H1 (cell line): Measurements from ENCODE around the gene SOX8. TPM values are rescaled to one million over a fixed set of nuclear protein-coding genes. Genes with fewer than 3 reads are reported as not detected.

Experiments used
- CBX5 ChIP-seq: fragments of 300-800, 300-1000 bp; sonication (generic); IDR thresholded peaks from 2 replicates; pipeline ENCODE4 v1.7.1; 2016; ENCODE audit warnings: antibody characterized with exemption, low read length, low read depth
- GTF2F1 ChIP-seq: IDR thresholded peaks from 2 replicates; pipeline ENCODE4 v1.6.1; 2012; ENCODE audit warnings: low read depth, low read length, improper control_type of control experiment, borderline replicate concordance
- HDAC6 ChIP-seq: IDR thresholded peaks from one replicate; pipeline ENCODE4 v1.7.1; 2012; ENCODE audit warnings: low read depth, mild to moderate bottlenecking, inconsistent platforms, low read length, moderate library complexity
- KDM5A ChIP-seq: fragments of 200-600 bp; IDR thresholded peaks from 2 replicates; pipeline ENCODE4 v1.7.1; 2012; ENCODE audit warnings: mild to moderate bottlenecking, low read length, inconsistent platforms, mixed read lengths
- NRF1 ChIP-seq: IDR thresholded peaks from 2 replicates; pipeline ENCODE4 v1.6.1; 2011; ENCODE audit warnings: mild to moderate bottlenecking, low read depth, low read length, improper control_type of control experiment
- PHF8 ChIP-seq: fragments of 200-600 bp; sonication (generic); conservative IDR thresholded peaks from 2 replicates; pipeline ENCODE4 v1.7.1; 2012; ENCODE audit warnings: low read depth, mild to moderate bottlenecking, inconsistent platforms, low read length, moderate library complexity
- POU5F1 ChIP-seq: IDR thresholded peaks from 2 replicates; pipeline ENCODE4 v1.6.1; 2011; ENCODE audit warnings: low read depth, mild to moderate bottlenecking, low read length, moderate library complexity
- SIX5 ChIP-seq: IDR thresholded peaks from 2 replicates; pipeline ENCODE4 v1.6.1; 2011; ENCODE audit warnings: mild to moderate bottlenecking, low read depth, low read length
- polyA plus RNA-seq, 7 experiments: library from polyadenylated mRNA; depleted of rRNA in 3 of 7; stranded (reverse) in 5 of 7; unstranded in 2 of 7; fragments of >200 nt in 5 of 7; fragments of 200-250 nt in 2 of 7; gene quantifications; 1 replicate in 5 of 7; 2 replicates in 1 of 7; 4 replicates in 1 of 7; pipeline versions ENCODE4 v1.2.1 to v1.2.3, GENCODE V29; 2011 to 2013; ENCODE audit warnings: missing spikeins in 2 of 7, mixed read lengths in 2 of 7
- total RNA-seq: library from RNA; stranded (reverse); fragmentation: NEBNext Ultra II Directional; extraction: Animal tissue kit (Norgen Biotek cat#: 25700); gene quantifications from 2 replicates; pipeline ENCODE4 v1.2.1, GENCODE V29; 2021
- TF ChIP-seq, protein P1 (sequence below): fragments of 300-600 bp; sonication (generic); IDR thresholded peaks from 2 replicates; pipeline ENCODE4 v1.7.1; 2012; ENCODE audit warnings: low read length, moderate library complexity, mild to moderate bottlenecking, inconsistent platforms; ENCODE audit not compliant: insufficient replicate concordance

Gene SOX8
- total and polyA plus RNA-seq, 2 of the 8 experiments (the other 6 are each of a cell fraction or from before 2014, with no cell fraction given) = 2.2 to 5.7 TPM

DNA sequence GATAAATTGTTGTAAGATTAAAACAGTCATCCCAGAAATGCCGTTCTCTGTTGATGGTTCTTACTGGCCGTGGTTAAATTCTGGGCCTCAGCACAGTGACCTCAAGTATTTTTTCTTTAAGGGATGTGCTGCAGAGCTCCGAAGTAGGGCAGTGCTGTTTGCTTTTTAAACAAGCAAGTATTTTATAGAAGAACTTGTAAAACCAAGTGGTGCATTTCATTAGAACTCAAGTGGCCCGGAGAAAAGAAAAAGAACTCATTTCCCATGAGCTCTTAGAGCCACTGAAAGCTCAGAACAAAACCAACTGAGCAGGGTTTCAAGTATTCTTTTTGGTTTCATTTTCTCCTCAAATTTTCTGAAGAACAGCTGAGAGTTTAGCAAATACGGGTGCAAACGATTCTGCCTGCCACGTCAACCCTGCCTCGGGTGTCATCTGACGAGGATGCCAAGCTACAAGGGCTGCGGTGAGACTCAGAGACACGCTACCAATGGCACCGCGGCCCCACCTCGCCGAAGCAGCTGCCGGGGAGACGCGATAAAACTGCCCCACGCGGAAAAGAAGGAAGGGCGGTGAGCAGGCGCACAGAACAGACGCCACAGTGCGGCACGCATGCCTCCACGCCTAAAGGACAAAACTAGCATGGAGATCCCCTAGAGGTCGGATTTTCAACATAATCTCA lies 17.1 kb upstream of the SOX8 start (continued):
- TF ChIP-seq, protein P1, sequence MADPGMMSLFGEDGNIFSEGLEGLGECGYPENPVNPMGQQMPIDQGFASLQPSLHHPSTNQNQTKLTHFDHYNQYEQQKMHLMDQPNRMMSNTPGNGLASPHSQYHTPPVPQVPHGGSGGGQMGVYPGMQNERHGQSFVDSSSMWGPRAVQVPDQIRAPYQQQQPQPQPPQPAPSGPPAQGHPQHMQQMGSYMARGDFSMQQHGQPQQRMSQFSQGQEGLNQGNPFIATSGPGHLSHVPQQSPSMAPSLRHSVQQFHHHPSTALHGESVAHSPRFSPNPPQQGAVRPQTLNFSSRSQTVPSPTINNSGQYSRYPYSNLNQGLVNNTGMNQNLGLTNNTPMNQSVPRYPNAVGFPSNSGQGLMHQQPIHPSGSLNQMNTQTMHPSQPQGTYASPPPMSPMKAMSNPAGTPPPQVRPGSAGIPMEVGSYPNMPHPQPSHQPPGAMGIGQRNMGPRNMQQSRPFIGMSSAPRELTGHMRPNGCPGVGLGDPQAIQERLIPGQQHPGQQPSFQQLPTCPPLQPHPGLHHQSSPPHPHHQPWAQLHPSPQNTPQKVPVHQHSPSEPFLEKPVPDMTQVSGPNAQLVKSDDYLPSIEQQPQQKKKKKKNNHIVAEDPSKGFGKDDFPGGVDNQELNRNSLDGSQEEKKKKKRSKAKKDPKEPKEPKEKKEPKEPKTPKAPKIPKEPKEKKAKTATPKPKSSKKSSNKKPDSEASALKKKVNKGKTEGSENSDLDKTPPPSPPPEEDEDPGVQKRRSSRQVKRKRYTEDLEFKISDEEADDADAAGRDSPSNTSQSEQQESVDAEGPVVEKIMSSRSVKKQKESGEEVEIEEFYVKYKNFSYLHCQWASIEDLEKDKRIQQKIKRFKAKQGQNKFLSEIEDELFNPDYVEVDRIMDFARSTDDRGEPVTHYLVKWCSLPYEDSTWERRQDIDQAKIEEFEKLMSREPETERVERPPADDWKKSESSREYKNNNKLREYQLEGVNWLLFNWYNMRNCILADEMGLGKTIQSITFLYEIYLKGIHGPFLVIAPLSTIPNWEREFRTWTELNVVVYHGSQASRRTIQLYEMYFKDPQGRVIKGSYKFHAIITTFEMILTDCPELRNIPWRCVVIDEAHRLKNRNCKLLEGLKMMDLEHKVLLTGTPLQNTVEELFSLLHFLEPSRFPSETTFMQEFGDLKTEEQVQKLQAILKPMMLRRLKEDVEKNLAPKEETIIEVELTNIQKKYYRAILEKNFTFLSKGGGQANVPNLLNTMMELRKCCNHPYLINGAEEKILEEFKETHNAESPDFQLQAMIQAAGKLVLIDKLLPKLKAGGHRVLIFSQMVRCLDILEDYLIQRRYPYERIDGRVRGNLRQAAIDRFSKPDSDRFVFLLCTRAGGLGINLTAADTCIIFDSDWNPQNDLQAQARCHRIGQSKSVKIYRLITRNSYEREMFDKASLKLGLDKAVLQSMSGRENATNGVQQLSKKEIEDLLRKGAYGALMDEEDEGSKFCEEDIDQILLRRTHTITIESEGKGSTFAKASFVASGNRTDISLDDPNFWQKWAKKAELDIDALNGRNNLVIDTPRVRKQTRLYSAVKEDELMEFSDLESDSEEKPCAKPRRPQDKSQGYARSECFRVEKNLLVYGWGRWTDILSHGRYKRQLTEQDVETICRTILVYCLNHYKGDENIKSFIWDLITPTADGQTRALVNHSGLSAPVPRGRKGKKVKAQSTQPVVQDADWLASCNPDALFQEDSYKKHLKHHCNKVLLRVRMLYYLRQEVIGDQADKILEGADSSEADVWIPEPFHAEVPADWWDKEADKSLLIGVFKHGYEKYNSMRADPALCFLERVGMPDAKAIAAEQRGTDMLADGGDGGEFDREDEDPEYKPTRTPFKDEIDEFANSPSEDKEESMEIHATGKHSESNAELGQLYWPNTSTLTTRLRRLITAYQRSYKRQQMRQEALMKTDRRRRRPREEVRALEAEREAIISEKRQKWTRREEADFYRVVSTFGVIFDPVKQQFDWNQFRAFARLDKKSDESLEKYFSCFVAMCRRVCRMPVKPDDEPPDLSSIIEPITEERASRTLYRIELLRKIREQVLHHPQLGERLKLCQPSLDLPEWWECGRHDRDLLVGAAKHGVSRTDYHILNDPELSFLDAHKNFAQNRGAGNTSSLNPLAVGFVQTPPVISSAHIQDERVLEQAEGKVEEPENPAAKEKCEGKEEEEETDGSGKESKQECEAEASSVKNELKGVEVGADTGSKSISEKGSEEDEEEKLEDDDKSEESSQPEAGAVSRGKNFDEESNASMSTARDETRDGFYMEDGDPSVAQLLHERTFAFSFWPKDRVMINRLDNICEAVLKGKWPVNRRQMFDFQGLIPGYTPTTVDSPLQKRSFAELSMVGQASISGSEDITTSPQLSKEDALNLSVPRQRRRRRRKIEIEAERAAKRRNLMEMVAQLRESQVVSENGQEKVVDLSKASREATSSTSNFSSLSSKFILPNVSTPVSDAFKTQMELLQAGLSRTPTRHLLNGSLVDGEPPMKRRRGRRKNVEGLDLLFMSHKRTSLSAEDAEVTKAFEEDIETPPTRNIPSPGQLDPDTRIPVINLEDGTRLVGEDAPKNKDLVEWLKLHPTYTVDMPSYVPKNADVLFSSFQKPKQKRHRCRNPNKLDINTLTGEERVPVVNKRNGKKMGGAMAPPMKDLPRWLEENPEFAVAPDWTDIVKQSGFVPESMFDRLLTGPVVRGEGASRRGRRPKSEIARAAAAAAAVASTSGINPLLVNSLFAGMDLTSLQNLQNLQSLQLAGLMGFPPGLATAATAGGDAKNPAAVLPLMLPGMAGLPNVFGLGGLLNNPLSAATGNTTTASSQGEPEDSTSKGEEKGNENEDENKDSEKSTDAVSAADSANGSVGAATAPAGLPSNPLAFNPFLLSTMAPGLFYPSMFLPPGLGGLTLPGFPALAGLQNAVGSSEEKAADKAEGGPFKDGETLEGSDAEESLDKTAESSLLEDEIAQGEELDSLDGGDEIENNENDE = no peak
- TF ChIP-seq PHF8 (no peak), CBX5 (no peak), KDM5A (no peak), GTF2F1 (no peak), POU5F1 (no peak), HDAC6 (no peak), SIX5 (no peak), NRF1 (no peak)
